ENCODE results near the gene ARSI. TPM values are rescaled to one million over a fixed set of nuclear protein-coding genes. Genes with fewer than 3 reads are reported as not detected.

Gene ARSI
- total RNA-seq, 1 donor from 2014 or later = 4.6 TPM

DNA sequence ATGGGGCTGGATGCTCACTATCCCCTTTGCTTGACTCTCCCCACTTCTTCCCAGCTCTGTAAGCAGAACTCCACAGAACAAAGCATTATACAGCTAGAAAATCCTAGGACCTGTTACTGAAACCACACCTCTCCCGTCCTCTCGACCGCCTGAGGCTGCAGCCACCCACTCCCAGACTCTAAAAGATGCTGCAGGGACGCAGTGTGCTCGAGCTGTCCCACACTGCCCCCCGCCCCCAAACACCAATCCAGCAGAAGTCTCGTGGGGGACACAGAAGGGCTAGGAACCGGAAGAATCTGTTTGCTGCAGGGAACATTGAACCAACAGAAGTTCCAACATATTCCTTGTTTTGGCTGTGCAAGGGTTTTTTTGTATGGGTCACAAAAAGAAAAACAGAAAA lies 20.7 kb downstream of the ARSI start:
- TF ChIP-seq, protein P1, sequence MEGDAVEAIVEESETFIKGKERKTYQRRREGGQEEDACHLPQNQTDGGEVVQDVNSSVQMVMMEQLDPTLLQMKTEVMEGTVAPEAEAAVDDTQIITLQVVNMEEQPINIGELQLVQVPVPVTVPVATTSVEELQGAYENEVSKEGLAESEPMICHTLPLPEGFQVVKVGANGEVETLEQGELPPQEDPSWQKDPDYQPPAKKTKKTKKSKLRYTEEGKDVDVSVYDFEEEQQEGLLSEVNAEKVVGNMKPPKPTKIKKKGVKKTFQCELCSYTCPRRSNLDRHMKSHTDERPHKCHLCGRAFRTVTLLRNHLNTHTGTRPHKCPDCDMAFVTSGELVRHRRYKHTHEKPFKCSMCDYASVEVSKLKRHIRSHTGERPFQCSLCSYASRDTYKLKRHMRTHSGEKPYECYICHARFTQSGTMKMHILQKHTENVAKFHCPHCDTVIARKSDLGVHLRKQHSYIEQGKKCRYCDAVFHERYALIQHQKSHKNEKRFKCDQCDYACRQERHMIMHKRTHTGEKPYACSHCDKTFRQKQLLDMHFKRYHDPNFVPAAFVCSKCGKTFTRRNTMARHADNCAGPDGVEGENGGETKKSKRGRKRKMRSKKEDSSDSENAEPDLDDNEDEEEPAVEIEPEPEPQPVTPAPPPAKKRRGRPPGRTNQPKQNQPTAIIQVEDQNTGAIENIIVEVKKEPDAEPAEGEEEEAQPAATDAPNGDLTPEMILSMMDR (conservative IDR thresholded peaks at IDR 0.05) = no peak
- H3K4me1 Mint-ChIP-seq (ENCODE audit: unreplicated experiment) = peaks cover 41% of the 10 kb centered on the region
- peaks cover 10% of the 10 kb centered on the region for H3K27me3 Mint-ChIP-seq
- no peaks in the 10 kb centered on the region for H3K36me3 Mint-ChIP-seq
- no peak for DNase-seq (ENCODE audit: extremely low spot score, unreplicated experiment)
- H3K9me3 Mint-ChIP-seq = no peaks in the 10 kb centered on the region
- no peak overlapping the region for H3K4me3 Mint-ChIP-seq
- no peak overlapping the region for H3K27ac Mint-ChIP-seq

DNA sequence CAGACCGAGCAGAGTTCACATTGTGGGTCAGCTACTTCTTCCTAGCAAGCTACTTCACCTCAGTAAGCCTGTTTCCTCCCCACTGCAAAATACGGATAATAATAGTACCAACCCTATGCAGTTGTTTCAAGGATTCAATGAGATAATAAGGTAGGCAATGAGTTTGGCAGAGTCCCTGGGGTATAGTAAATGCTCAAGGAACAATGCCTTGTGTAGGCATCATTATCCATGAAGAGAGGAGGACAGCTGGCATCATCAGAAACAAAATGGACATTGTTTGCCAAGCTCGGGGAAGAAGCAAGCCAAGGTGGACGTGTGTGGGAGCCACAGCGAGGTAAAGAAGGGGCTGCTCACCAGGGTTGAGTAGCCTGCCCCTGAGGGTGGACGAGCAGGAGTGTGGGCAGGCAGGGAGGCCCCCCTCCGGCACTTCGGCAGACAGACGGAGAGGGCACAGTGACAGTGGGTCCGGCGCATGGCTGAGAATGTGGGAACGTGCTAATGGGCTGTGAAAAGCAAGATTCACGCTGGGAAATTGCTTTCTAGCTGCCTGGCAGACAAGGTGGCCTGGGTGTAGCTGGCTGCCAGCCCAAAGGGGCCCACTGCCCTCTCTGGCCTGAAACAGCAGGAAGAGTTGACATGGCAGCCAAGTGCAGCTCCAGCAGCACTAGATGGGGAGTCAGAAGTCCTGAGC lies 23.2 kb downstream of the ARSI start:
- Mint-ChIP-seq H3K27me3 (peaks cover 16% of the 10 kb centered on the region), H3K4me1 (ENCODE audit: unreplicated experiment) (peaks cover 47% of the 10 kb centered on the region), H3K4me3 (no peak overlapping the region), H3K27ac (no peak overlapping the region), H3K36me3 (no peaks in the 10 kb centered on the region), H3K9me3 (no peaks in the 10 kb centered on the region)
- TF ChIP-seq, protein P1 (conservative IDR thresholded peaks at IDR 0.05) = no peak
- DNase-seq (ENCODE audit: extremely low spot score, unreplicated experiment) = no peak

DNA sequence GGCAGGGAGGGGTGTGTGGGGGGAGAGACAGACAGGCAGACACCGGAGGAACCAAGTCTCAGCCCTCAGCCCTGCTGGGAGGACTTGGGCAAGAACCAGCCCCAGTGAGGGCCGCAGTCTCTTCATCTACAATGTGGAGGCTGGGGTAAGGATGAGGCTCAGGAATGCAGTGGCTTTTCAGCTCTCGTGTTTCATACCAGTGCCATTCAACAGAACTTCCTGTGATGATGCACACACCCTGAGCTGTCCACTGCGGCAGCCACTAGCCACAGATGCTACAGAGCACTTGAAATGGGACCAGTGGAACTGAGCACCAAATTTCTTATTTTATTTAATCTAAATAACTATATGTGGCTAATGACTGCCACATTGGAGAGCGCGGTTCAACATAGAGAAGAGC lies 23.8 kb downstream of the ARSI start:
- no peak overlapping the region for H3K4me3 Mint-ChIP-seq
- H3K9me3 Mint-ChIP-seq = no peaks in the 10 kb centered on the region
- peaks cover 16% of the 10 kb centered on the region for H3K27me3 Mint-ChIP-seq
- no peak overlapping the region for H3K27ac Mint-ChIP-seq
- no peaks in the 10 kb centered on the region for H3K36me3 Mint-ChIP-seq
- DNase-seq (ENCODE audit: extremely low spot score, unreplicated experiment) = no peak
- TF ChIP-seq, protein P1 (conservative IDR thresholded peaks at IDR 0.05) = no peak
- peaks cover 45% of the 10 kb centered on the region for H3K4me1 Mint-ChIP-seq (ENCODE audit: unreplicated experiment)

DNA sequence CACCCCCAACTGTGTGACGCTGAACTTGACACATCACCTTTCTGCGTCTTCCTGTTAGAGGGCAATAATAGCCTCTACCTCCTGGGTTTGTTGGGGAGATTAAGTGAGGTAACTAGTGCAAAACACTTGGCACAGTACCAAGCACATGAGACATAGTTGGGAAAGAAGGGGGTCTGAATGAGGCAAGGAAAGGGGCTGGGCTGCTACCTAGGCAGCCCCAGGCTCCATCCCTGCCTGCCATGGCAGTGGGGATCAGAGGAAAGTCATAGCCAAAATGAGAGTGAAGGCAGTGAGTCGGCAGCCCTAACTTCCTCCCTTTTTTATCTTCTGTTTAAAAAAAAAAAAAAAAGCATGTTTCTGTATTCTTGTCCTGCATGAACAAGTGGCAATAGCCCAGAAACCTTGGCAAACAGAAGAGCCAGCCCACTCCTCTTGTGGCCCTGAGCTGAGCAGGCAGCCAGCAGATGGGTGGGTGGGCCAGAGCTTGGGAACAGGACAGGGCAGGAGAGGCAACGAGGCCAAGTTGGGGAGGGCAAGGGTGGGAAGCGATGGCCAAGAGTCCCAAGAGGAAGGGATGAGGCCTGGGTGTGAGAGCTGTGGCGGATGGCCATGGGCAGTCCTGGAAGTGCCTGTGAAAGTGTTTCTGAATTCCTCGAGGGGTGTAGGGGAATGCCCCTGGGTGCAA lies 24.5 kb downstream of the ARSI start:
- H3K27ac Mint-ChIP-seq = no peak overlapping the region

DNA sequence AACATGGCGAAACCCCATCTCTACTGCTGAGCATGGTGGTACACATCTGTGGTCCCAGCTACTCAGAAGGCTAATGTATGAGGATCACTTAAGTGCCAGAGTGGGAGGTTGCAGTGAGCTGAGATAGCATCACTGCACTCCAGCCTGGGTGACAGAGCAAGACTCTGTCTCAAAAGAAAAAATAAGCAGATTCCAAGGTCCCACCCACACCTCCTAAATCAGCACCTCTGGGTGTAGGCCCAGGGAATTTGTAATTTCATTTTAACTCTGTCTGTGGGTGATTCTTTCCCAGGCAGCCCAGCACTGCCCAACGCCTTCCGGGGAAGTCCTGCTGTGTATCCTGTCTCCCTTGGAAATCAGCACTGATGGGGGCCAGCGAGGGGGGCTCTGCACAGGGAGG lies 25.7 kb downstream of the ARSI start:
- DNase-seq (ENCODE audit: extremely low spot score, unreplicated experiment) = no peak
- H3K4me1 Mint-ChIP-seq (ENCODE audit: unreplicated experiment) = peaks cover 42% of the 10 kb centered on the region
- H3K36me3 Mint-ChIP-seq = no peaks in the 10 kb centered on the region
- H3K27ac Mint-ChIP-seq = no peak overlapping the region
- H3K4me3 Mint-ChIP-seq = no peak overlapping the region
- H3K9me3 Mint-ChIP-seq = no peaks in the 10 kb centered on the region
- peaks cover 19% of the 10 kb centered on the region for H3K27me3 Mint-ChIP-seq
- TF ChIP-seq, protein P1 (conservative IDR thresholded peaks at IDR 0.05) = no peak

More for the DNA sequence above, 24.5 kb downstream of the ARSI start:
- H3K9me3 Mint-ChIP-seq = no peaks in the 10 kb centered on the region
- DNase-seq (ENCODE audit: extremely low spot score, unreplicated experiment) = no peak
- TF ChIP-seq, protein P1 (conservative IDR thresholded peaks at IDR 0.05) = no peak
- H3K36me3 Mint-ChIP-seq = no peaks in the 10 kb centered on the region
- peaks cover 43% of the 10 kb centered on the region for H3K4me1 Mint-ChIP-seq (ENCODE audit: unreplicated experiment)
- H3K4me3 Mint-ChIP-seq = no peak overlapping the region
- H3K27me3 Mint-ChIP-seq = peaks cover 17% of the 10 kb centered on the region
